ENCODE data around the gene SLC39A8. TPM values are rescaled to one million over a fixed set of nuclear protein-coding genes. Genes with fewer than 3 reads are reported as not detected.

The SLC39A8 gene
- total and polyA plus RNA-seq, 9 of the 15 experiments (the other 6 are each of a cell fraction or from before 2014, with no cell fraction given) = 8.2 to 30.3 (median 25.0) TPM

DNA sequence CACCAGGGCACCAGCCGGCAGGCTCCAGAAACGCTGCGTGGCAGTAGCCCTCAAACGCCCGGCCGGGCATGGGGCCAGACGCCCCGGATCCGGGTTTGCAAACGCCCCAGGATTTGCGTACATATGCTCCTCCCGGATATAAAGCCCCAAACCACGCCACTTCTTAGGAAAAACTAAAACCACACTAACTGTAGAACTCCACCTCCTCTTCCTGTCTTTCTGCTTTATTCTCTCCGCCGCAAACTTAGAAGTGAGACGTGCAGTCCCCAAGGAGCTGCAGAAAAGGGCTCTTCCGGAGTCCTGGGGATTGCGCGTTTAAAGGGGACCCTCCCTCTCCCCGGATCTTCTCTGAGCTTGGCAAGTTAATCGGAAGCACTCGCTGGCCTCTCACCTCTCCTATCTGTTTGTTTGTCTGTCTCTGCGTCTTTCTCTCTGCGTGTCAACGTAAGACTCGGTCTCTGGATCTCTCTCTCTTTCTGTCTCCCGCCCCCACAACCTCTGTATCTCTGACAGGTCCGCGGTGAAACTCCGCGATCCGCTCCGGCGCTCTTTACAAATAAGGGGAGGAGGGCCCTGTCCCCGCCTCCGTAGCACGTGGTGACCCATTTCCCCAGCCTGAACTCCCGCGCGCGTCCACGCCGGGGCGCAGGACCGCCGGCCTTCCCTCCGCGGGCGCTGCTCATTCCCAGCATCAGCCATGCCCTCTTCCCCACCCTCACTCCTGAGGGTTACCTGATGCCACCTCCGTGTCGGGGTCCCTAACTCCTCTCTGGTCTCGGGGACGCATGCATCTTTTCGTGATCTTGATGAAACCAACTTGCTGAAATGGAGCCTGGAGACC is at the start of gene SLC39A8 (continued):
- peak; percentile 90 for TF ChIP-seq MGA (IDR thresholded peaks at IDR 0.05)
- peak; percentile 71 for TF ChIP-seq NFIC (IDR thresholded peaks at IDR 0.05)
- TF ChIP-seq, protein P1, sequence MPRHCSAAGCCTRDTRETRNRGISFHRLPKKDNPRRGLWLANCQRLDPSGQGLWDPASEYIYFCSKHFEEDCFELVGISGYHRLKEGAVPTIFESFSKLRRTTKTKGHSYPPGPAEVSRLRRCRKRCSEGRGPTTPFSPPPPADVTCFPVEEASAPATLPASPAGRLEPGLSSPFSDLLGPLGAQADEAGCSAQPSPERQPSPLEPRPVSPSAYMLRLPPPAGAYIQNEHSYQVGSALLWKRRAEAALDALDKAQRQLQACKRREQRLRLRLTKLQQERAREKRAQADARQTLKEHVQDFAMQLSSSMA (CRISPR knock-in tag; IDR thresholded peaks at IDR 0.05) = no peak
- TF ChIP-seq RCOR1 (IDR thresholded peaks at IDR 0.05; ENCODE audit: borderline replicate concordance in 1 of 2, low read depth in 2 of 2, low read length in 2 of 2) = peak in 1 of 2 experiments; percentile 82; a peak in 2 of 4 replicates
- peak; percentile 60; the same call in 1 of the 2 replicates for TF ChIP-seq JUN (IDR thresholded peaks at IDR 0.05; ENCODE audit: borderline replicate concordance, low read depth, low read length)
- TF ChIP-seq JUN (CRISPR knock-in tag; IDR thresholded peaks at IDR 0.05; ENCODE audit: borderline replicate concordance) = no peak
- TF ChIP-seq FOXJ3 (CRISPR knock-in tag; IDR thresholded peaks at IDR 0.05) = no peak
- TF ChIP-seq, protein P2, sequence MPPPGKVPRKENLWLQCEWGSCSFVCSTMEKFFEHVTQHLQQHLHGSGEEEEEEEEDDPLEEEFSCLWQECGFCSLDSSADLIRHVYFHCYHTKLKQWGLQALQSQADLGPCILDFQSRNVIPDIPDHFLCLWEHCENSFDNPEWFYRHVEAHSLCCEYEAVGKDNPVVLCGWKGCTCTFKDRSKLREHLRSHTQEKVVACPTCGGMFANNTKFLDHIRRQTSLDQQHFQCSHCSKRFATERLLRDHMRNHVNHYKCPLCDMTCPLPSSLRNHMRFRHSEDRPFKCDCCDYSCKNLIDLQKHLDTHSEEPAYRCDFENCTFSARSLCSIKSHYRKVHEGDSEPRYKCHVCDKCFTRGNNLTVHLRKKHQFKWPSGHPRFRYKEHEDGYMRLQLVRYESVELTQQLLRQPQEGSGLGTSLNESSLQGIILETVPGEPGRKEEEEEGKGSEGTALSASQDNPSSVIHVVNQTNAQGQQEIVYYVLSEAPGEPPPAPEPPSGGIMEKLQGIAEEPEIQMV (tag; conservative IDR thresholded peaks at IDR 0.05; ENCODE audit: low read depth) = peak; percentile 88
- no peak for TF ChIP-seq RBM14 (IDR thresholded peaks at IDR 0.05; ENCODE audit: borderline replicate concordance, insufficient read depth, low read depth, low read length)
- TF ChIP-seq, protein P3, sequence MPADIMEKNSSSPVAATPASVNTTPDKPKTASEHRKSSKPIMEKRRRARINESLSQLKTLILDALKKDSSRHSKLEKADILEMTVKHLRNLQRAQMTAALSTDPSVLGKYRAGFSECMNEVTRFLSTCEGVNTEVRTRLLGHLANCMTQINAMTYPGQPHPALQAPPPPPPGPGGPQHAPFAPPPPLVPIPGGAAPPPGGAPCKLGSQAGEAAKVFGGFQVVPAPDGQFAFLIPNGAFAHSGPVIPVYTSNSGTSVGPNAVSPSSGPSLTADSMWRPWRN (IDR thresholded peaks at IDR 0.05; ENCODE audit: low read depth) = peak; percentile 34; the same call in 1 of the 2 replicates
